Activated CD4-positive, CD25-positive, alpha-beta regulatory T cell treated with anti-CD3 and anti-CD28 coated beads, Interleukin-2, amount 50 U/mL, for 24 hours (primary cell): Measurements from ENCODE around the gene MMP7.

ENCODE experiments used
- ATAC-seq, 2 donors: fragments of 150-1000 bp; cut with Tn5 transposase; one replicate each; pipeline ENCODE4 v1.10.0; 2021; ENCODE audit warnings: mild to moderate bottlenecking in 1 of 2, moderate library complexity in 1 of 2

MMP7 gene

GRCh38 chr11:102493524-102493923 lies 37.0 kb downstream of the MMP7 start:
- ATAC-seq = no peak

GRCh38 chr11:102491969-102492368 lies 38.6 kb downstream of the MMP7 start:
- peak in 1 of 2 donors; percentile 50 for ATAC-seq

- no peak for ATAC-seq
Observed at GRCh38 chr11:102489186-102490145, 41.1 kb downstream of the MMP7 start.

- peak in 1 of 2 donors; percentile 10 for ATAC-seq
Observed at GRCh38 chr11:102488208-102488607, 42.3 kb downstream of the MMP7 start.

DNA sequence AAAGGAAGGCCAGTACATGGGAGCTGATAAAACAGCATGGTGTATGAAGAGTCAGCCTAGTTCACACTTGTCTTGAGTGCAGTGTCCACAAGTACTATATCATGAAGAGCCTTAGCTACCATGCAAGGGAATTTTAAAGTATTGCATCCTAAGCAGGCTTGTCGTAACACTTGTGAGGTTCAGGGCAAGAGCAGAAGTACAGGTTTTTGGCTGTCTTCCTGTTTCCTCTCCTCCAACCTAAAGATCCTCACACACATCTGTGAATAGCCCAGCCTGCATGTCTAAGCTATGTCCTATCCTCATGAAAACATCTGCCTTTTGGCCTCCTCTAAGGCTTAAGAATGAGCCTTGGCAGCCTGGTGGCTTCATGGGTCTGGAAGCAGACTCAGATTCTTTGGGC lies 43.3 kb downstream of the MMP7 start:
- no peak for ATAC-seq

GRCh38 chr11:102486584-102486983 lies 44.0 kb downstream of the MMP7 start:
- no peak for ATAC-seq

DNA sequence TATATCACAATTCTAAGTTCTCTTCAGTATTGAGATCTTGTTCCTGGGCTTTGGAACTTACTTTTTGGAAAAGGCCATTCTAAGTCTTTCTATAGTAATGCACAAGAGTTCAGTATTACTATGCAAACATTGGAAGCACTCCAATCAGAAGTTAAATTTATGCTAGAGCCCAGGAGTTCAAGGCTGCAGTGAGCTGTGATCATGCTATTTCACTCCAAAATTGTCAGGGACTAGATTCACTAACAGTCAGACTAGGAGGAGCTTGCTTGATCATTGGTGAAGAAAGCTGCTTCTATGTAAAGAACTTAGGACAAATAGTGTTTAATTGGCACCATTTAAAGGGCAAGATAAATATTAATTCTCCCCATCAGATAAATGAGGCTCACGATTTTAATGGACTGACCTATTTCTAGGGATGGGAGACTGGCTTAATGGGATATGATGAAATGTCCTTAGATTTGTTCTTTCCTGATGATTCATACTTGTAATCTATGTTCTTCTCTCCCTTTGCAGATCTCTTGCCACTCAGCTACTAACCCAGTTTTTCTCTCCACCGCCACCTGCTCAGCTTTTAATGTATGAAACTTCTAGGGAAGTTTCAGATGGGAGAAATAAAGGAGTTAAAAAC lies 45.3 kb downstream of the MMP7 start:
- ATAC-seq = no peak

DNA sequence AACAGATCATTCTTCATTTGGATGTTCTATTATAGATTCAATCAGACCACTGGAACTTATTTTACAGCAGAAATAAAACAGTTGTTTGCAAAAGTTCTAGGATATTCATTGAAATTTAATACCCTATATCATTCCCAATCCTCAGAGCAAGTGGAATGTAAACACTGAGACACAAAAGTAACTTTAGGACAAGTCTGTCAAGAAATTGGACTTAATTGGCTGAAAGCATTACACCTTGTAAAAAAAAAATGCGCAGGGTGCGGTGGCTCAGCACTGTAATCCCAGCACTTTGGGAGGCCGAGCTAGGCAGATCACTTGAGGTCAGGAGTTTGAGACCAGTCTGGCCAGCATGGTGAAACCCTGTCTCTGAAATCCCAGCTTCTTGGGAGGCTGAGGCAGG lies 48.1 kb downstream of the MMP7 start:
- no peak for ATAC-seq

- ATAC-seq = no peak
Observed at GRCh38 chr11:102479733-102480132, 50.8 kb downstream of the MMP7 start.

- ATAC-seq = no peak
Observed at GRCh38 chr11:102478673-102479299, 51.8 kb downstream of the MMP7 start.

DNA sequence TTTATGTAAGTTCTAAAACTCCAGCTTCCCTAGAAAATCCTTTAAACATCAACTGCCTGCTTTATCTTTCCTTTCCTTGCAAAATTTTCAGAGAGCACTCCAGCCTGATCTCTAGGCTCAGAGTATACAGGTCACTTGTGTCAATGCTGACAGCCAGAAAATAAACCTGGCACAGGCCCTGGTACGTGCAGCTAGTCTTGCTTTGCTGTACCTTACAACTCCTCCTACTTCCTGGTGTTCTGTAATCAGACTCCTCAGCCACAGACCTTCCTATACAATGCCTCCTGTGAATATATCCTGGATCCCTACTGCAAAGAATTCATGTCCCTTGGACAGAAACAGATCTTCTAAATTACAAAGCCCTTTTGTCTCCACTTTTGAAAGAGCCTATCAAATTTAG lies 53.7 kb downstream of the MMP7 start:
- peak; percentile 50 to 60 for ATAC-seq

- peak; percentile 23 to 30 for ATAC-seq
Observed at GRCh38 chr11:102476069-102476468, 54.5 kb downstream of the MMP7 start.

- peak in 1 of 2 donors; percentile 28 for ATAC-seq
Observed at GRCh38 chr11:102473543-102473942, 57.0 kb downstream of the MMP7 start.

DNA sequence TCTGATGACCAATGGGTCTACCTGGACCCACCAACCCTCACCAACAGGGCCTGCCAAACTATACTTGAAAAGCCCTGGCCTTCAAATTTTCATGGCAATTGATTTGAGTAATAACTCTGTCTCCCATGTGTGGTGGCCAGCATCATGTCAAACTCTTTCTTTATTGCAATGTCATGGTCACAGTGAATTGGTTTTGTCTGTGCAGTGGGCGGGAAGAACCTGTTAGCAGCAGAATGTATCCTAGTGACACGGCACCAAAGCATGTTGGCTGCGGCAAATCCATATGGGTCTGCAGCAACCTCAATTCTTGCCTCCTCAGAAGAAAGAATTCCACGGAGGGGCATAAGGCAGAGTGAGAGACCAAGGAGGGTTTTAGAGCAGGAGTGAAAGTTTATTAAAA lies 58.4 kb downstream of the MMP7 start:
- ATAC-seq = no peak

GRCh38 chr11:102471474-102471873 lies 59.1 kb downstream of the MMP7 start:
- no peak for ATAC-seq
